Measurements from ENCODE around the gene PPP6R3. TPM values are rescaled to one million over a fixed set of nuclear protein-coding genes. Genes with fewer than 3 reads are reported as not detected.
"Not testable (repeated sequence)": the region's sequence is repeated elsewhere in the genome, so short reads cannot be mapped to it uniquely, and the experiment has no call there.

PPP6R3 gene
- total RNA-seq, 1 experiment from 2014 or later: 153 TPM

- BruUV-seq (replicated peaks): no TSS peak
- peaks cover 51% of the 10 kb centered on the region for H3K36me3 ChIP-seq (ENCODE audit: insufficient read depth, low read length, poor library complexity, severe bottlenecking)
- no peaks in the 10 kb centered on the region for H3K9me3 ChIP-seq (ENCODE audit: low read depth, low read length, poor library complexity, severe bottlenecking)
- no peak for DNase-seq (ENCODE audit: low spot score)
- no peak overlapping the region for H3K27ac ChIP-seq (ENCODE audit: low read depth, low read length, poor library complexity, severe bottlenecking)
- no peaks in the 10 kb centered on the region for H3K27me3 ChIP-seq (replicated peaks; ENCODE audit: insufficient read depth, low read depth, low read length, poor library complexity)
- ChIA-PET CTCF (no interaction called here), POLR2A (ENCODE audit: low non-redundant PET) (interaction anchor here (0.7 kb wide), 1 partner anchor 119 kb away, joined by 3 read pairs; no protein-coding TSS in a partner anchor)
- no peaks in the 10 kb centered on the region for H3K4me1 ChIP-seq (ENCODE audit: insufficient read depth, low read length, poor library complexity, severe bottlenecking)
- H3K4me3 ChIP-seq (ENCODE audit: low read depth, low read length, poor library complexity, severe bottlenecking): no peak overlapping the region
- intact Hi-C loops (cut with micrococcal nuclease; ENCODE audit: unreplicated experiment): no loop called here
- TF ChIP-seq EZH2 (IDR thresholded peaks at IDR 0.05; ENCODE audit: borderline replicate concordance, low read depth, low read length, poor library complexity, severe bottlenecking) (no peak), CTCF (conservative IDR thresholded peaks at IDR 0.05; ENCODE audit: low read depth, low read length) (no peak)
Observed at GRCh38 chr11:68615657-68616056, 155.1 kb downstream of the PPP6R3 start.

GRCh38 chr11:68617925-68618809 lies 157.6 kb downstream of the PPP6R3 start:
- ChIA-PET POLR2A (ENCODE audit: low non-redundant PET) (no interaction called here), CTCF (no interaction called here)
- peaks cover 27% of the 10 kb centered on the region for H3K36me3 ChIP-seq (ENCODE audit: insufficient read depth, low read length, poor library complexity, severe bottlenecking)
- no peaks in the 10 kb centered on the region for H3K27me3 ChIP-seq (replicated peaks; ENCODE audit: insufficient read depth, low read depth, low read length, poor library complexity)
- intact Hi-C loops (cut with micrococcal nuclease; ENCODE audit: unreplicated experiment): no loop called here
- H3K4me3 ChIP-seq (ENCODE audit: low read depth, low read length, poor library complexity, severe bottlenecking): no peak overlapping the region
- H3K9me3 ChIP-seq (ENCODE audit: low read depth, low read length, poor library complexity, severe bottlenecking): no peaks in the 10 kb centered on the region
- no peak for TF ChIP-seq EZH2 (IDR thresholded peaks at IDR 0.05; ENCODE audit: borderline replicate concordance, low read depth, low read length, poor library complexity, severe bottlenecking)
- no peak for TF ChIP-seq CTCF (conservative IDR thresholded peaks at IDR 0.05; ENCODE audit: low read depth, low read length)
- no peaks in the 10 kb centered on the region for H3K4me1 ChIP-seq (ENCODE audit: insufficient read depth, low read length, poor library complexity, severe bottlenecking)
- no peak for DNase-seq (ENCODE audit: low spot score)
- BruUV-seq (replicated peaks): no TSS peak
- no peak overlapping the region for H3K27ac ChIP-seq (ENCODE audit: low read depth, low read length, poor library complexity, severe bottlenecking)

GRCh38 chr11:68621826-68622225 lies 161.3 kb downstream of the PPP6R3 start:
- ChIA-PET CTCF (no interaction called here), POLR2A (ENCODE audit: low non-redundant PET) (no interaction called here)
- no peak for DNase-seq (ENCODE audit: low spot score)
- H3K27ac ChIP-seq (ENCODE audit: low read depth, low read length, poor library complexity, severe bottlenecking): no peak overlapping the region
- no peak overlapping the region for H3K4me3 ChIP-seq (ENCODE audit: low read depth, low read length, poor library complexity, severe bottlenecking)
- no TSS peak for BruUV-seq (replicated peaks)
- no peaks in the 10 kb centered on the region for H3K27me3 ChIP-seq (replicated peaks; ENCODE audit: insufficient read depth, low read depth, low read length, poor library complexity)
- H3K4me1 ChIP-seq (ENCODE audit: insufficient read depth, low read length, poor library complexity, severe bottlenecking): no peaks in the 10 kb centered on the region
- H3K9me3 ChIP-seq (ENCODE audit: low read depth, low read length, poor library complexity, severe bottlenecking): no peaks in the 10 kb centered on the region
- TF ChIP-seq CTCF (conservative IDR thresholded peaks at IDR 0.05; ENCODE audit: low read depth, low read length): no peak
- no peak for TF ChIP-seq EZH2 (IDR thresholded peaks at IDR 0.05; ENCODE audit: borderline replicate concordance, low read depth, low read length, poor library complexity, severe bottlenecking)
- intact Hi-C loops (cut with micrococcal nuclease; ENCODE audit: unreplicated experiment): no loop called here
- no peaks in the 10 kb centered on the region for H3K36me3 ChIP-seq (ENCODE audit: insufficient read depth, low read length, poor library complexity, severe bottlenecking)

GRCh38 chr11:68623706-68624105 lies 163.2 kb downstream of the PPP6R3 start:
- DNase-seq (ENCODE audit: low spot score); H3K36me3 ChIP-seq (ENCODE audit: insufficient read depth, low read length, poor library complexity, severe bottlenecking); POLR2A ChIA-PET (ENCODE audit: low non-redundant PET); H3K4me3 ChIP-seq (ENCODE audit: low read depth, low read length, poor library complexity, severe bottlenecking); CTCF ChIA-PET; BruUV-seq (replicated peaks); H3K9me3 ChIP-seq (ENCODE audit: low read depth, low read length, poor library complexity, severe bottlenecking); intact Hi-C loops (cut with micrococcal nuclease; ENCODE audit: unreplicated experiment); H3K27ac ChIP-seq (ENCODE audit: low read depth, low read length, poor library complexity, severe bottlenecking); H3K4me1 ChIP-seq (ENCODE audit: insufficient read depth, low read length, poor library complexity, severe bottlenecking); H3K27me3 ChIP-seq (replicated peaks; ENCODE audit: insufficient read depth, low read depth, low read length, poor library complexity): not testable (repeated sequence)

- intact Hi-C loops (cut with micrococcal nuclease; ENCODE audit: unreplicated experiment); CTCF ChIA-PET; POLR2A ChIA-PET (ENCODE audit: low non-redundant PET); DNase-seq (ENCODE audit: low spot score); BruUV-seq (replicated peaks); H3K9me3 ChIP-seq (ENCODE audit: low read depth, low read length, poor library complexity, severe bottlenecking); H3K36me3 ChIP-seq (ENCODE audit: insufficient read depth, low read length, poor library complexity, severe bottlenecking); H3K4me3 ChIP-seq (ENCODE audit: low read depth, low read length, poor library complexity, severe bottlenecking); H3K27me3 ChIP-seq (replicated peaks; ENCODE audit: insufficient read depth, low read depth, low read length, poor library complexity); H3K27ac ChIP-seq (ENCODE audit: low read depth, low read length, poor library complexity, severe bottlenecking); H3K4me1 ChIP-seq (ENCODE audit: insufficient read depth, low read length, poor library complexity, severe bottlenecking): not testable (repeated sequence)
Observed at GRCh38 chr11:68625069-68625468, 164.5 kb downstream of the PPP6R3 start.
